HL-60/S4 (cell line): ENCODE measurements around the gene PALLD.

ENCODE experiments used
- in situ Hi-C: fragments of 300-500 bp; cut with MboI; formaldehyde crosslinking; loops from 2 replicates; pipeline ENCODE4 v1.14.3; 2022; ENCODE audit warnings: low sequenced_read_pairs

Gene PALLD

DNA sequence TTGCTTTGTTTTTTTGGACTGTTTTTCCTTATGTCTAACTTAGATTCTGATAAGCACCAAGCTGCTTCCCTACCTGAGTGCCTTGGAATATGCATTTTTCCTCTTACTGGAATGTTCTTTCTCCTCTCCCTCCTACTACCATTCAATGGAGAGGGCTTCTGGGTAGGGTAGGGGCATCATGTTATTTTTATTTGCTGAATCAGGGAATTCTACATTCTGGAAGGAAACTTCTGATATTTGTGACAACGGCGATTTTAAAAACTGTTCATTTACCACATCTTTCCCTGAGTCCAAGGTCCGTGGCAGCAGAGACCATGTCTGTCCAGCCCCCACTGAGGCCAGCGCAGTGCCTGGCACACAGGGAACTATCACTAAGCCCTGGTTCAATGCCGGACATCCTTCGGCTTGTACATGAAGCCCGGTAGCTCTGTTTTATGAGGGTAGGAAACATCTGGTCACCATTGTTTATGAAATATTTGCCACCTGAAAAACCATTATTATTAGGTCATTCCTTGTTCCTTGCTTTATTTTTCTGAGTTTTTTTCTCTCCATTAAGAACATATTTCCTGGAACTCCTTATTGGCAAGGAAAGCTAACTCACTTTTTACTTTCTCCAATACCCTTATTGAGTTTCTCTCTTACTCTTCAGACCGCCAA, 57.0 kb downstream of the PALLD start:
- in situ Hi-C loops: no loop called here

DNA sequence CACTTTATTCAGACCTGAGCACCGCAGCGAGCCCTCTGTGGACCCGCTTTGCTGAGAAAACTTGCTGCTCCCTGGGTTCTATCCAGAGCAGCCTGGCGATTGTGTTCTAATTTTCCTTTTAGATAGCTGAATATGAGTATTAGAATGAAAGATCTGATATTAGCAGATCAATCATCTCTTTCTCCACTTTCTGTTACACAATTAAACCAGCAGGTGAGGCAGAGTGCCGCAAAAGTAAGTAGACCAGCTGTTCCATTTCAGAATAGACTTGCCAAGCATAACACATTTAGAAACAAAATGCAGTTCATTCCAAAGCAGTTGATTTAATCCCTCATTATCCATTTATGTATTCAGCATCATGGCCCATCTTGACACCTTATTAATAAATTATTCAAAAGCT, 58.6 kb downstream of the PALLD start:
- in situ Hi-C loops: no loop called here

DNA sequence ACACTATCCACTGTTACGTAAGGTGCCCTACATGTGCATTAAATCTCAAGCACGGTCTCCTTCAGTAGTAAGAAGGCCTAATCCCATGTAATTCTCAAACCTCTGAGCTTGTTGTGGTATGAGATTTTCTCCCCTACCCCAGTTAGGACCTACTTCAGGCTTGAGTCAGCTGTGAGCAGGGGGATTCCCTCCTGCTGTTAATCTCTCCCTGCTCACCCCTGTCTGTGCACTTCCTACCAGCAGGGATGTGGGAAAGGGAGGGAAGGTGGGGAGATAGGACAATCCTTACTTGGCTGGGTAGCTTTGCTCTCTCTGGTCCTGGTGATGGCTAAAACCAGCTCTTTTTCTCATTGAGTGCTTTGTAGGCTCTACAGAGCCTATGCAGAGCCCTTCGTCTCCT, 60.8 kb downstream of the PALLD start:
- in situ Hi-C loops: no loop called here

DNA sequence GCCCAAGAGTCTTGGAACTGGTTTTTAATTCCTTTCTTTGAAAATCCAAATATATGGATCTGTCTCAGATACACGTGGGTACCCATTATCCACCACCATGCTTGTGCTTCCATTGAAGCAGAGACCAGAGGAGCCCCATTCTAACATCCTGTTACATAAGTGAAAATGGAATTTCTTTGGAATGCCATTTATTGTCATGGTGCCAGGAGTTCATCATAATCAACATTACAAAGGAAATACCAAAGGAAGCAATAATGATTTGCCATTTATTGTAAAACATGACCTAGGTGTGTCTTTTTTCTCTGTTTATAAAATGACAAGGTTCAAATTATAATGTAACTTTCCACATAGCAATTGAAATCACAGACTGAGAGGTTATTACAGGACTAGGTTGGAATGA, 61.7 kb downstream of the PALLD start:
- in situ Hi-C loops: no loop called here

DNA sequence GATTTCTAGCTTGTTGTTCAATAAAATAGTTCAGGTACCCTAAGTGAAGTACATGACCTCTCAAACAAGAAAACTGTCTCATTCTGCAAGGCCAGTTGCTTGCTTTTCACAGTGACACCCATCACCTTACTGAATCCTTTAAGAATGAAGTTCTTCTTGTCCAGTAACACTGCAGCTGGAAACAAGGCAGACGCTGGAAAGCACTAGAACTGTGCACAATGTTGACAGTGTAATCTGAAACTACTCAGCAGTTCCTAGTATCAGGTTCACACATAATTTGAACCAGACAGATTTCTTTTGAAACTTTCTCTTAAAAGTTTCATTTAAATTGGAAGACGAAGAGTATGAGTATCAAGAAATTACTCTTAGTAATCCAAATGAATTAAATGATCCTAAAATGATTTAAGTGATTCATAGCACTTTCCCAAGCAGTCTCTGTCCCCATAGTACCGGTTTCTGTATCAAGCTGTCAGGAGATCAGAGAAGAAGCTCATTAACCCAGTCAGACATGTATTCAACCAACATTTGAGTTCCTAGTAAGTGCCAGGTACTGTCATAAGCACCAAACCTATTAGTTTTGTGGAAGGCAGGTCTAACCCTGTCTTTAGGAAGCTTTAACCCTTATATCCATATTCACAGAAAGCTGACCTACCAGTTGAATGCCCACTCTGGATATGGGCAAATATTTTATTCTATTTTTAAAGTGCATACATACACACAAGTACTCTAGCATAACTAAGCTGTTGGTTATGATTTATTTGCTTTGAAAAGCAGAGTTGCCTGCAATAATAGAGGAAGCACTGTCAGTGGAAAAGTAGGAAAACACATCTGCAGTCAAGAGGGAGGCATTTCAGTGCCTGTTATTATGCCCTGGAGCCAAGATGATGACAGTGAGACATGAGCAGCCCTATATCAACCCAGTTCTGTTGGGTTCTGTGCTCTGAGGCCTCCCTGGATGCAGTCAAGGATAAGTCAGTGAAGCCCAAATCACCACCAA, 63.6 kb downstream of the PALLD start:
- in situ Hi-C loops: no loop called here

DNA sequence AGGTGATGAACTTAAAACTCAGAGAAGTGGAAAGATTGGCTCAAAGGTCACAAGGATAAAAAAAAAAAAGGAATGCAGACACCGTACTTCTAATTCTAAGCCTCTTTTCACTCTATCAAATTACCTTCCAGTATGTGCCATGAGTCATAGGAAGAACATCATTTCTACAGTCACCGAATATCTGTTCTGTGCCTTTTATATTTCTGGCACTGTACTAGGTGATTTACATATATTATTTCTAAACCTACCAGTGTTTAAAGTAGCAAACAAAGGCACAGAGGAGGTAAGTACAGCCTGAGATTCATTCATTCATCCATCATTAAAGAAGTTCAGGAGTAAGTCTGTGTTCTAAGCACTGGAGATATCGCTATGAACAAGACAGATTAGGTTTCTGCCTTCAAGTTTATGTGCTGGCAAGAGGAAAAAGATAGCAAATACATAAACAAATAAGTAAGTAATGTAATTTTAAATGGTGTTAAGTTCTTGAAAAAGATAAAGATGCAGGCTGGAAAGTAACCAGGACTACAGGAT, 65.3 kb downstream of the PALLD start:
- in situ Hi-C loops: no loop called here

DNA sequence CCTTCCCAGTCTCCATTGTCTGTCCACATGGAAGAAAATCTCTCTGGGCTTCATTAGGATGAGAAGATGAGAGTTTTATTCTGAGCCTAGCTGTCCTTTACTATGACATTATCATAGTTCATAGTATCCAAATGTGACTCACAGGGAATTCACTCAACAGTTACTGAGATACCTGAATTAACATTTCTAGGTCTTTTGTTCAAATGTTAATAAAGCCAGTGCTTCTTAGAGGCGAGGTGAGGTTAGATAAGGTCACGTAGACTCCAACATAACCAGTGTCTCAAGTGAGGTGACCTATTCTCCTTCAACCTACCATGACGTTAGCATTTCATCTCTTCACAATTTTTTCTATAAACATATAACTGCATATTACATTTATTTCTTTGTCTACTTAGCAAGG, 67.2 kb downstream of the PALLD start:
- in situ Hi-C loops: no loop called here

DNA sequence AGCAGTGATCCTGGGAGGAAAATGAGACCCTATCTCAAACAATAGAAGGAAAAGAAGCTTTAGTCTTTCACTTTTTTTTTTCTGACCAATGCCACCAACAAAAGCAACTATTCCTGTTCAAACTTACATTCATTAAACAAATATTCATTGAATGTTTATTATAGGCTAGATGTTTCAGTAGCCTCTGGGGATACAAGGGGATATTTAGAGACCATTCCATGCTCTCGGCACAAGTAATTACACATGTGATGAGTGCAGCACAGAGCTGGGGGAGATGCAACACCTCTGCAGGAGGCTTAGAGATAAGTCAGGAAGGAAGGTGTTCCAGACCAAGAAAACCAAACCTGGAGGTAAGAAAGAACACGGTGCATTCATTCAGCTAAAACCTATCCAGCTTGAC, 68.3 kb downstream of the PALLD start:
- in situ Hi-C loops: no loop called here

DNA sequence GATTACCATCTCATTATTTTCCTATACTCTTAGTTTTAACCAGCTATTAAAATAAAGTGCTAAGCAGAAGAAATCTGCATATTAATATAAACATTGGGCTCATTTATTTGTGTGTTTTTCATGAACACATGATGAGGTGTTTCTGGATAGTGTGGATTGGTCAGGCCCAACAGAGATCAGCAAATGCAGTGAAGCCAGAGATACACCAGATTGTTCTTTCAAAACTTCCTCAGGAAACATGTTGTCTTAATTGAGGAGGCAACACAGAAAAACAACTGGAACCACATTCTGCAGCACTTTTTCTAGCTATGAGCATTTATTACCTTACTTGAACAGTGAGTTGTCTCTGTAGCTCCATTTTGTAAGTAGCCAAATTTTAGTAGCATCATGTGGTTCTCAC, 69.9 kb downstream of the PALLD start:
- in situ Hi-C loops: no loop called here

DNA sequence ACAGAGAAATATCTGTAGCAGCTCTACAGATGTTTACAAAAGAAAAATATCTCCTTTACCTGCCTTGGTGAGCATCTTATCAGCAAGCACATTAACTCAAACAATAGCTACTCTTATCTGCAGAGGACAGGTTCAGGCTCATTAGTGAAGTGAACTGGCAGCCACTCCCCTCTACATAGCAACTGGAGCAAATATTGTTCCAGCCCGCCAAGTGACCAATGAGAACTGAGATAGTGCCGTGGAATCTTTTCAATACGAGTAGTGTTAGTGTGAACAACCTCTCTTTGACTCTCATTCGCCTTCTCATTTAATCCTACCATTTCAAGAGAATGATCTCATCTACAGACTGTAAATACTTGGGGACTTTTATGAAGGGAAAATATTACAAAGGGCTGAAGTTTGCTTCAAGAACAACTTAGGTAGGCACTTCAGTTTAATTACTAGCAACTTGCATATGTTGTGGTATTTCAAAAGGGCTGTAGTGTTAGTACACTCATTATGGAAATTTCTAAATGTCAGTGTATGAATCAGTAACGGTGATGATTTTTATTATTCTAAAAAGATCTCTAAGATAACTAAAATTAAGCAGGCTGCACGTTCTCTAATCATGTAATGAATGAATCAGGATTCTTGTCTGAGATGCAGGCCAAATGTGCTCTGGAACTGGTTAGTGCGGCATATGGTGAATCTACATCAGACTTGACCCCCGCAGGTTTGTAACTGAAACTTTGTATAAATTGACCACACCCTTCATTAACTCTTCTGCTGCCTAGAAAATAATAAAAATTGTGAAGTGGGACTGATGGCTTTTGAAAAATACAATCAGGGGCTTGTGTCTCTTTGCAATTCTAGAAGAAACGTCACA, 72.4 kb downstream of the PALLD start:
- in situ Hi-C loops: no loop called here

DNA sequence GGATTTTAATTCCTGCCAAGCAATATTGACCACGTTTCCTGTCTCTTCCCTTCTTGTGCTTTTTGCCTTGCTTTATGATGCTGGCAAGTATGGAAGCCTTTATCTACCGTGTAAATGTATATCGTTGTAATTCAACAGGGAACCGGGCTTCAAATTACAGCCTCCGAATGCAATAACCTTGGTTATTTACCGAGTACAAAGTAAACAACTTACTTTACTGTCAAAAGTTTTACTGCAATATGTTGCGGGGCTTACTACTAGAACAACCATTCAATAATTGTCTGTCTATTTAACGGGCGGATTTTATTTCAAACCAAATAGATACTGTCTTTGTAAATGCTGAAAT, 73.1 kb downstream of the PALLD start:
- in situ Hi-C loops: no loop called here

DNA sequence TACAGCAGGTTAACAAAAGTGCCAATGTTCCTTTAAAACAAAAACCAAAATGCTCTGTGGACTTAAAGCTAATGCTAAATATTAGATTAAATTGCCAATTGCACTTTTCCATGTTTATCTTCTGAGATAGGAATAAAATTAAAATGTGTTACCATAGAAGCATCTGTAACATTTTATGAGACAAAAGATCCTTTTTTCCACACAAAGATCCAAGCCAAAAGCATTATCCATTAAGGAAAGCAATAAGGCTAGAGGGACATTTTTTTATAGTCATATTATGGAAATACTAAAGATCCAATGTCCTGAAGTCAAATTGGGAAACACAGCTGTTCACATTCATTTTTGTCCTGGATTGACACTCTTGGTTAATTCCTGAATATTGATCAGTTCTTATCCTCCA, 73.6 kb downstream of the PALLD start:
- in situ Hi-C loops: no loop called here

DNA sequence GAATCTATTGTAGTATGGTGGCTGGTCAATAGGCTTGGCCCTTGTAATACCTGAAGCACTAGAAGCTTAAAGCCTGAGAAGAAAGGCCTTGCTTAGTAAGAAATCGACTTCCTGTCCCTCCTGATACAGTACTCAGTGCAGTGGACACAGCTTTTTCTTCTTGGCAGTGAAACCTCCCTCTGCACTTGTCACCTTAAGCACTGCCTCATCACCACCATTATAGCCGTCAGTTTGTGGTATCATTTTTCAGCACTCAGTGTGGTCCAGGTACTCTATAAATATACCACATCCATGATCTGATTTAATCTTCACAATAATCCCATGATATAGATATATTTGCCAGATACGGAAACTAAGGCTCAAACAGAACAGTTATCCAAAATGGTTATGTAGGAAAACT, 75.2 kb downstream of the PALLD start:
- in situ Hi-C loops: no loop called here

DNA sequence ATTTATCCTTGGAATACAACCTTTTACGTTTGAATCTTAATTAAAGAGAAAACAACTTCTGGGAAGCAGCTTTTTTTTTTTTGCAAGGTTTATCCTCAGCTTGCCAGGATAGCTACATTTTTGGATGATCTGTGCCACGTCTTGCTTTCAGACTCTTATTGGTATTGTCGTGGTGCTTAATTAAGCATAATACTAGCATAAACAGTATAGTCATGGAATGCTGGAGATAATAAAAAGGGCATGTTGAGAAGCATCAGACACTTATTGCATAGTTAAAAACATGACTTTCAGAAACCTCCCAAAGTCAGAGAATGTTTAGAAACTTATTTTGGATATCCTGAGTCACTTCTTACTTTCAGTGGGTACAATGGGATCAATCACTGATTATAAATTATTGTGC, 77.0 kb downstream of the PALLD start:
- in situ Hi-C loops: no loop called here

DNA sequence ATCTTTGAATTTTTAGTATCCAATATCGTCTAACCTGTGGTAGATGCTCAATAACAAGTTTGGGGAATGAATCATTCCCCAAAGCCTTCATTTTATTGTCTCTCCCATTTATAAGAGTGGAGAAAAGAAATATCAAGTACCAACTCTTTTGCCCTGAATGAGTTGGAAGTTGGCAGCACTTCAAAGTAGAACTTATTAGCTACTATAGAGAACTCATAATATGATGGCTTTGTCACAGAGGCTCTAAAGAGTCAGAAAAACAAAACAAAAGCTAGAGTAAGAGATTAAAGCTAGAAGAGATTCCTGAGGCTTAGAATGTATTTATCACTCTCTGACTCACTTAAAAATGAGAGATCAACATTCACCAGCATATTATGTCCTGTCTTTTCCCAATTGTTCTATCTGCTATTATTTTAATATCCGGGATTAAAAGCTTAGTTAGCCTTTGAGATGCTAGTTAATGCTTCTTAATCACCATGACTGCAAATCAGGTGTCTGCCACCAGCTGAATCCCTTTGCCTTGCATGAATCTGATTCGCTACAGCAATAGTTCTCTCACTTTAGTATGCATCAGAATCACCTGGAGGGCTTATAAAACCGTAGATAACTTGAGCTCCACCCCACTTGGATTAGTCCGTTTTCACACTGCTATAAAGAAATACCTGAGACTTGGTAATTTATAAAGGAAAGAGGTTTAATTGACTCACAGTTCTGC, 77.9 kb downstream of the PALLD start:
- in situ Hi-C loops: no loop called here

DNA sequence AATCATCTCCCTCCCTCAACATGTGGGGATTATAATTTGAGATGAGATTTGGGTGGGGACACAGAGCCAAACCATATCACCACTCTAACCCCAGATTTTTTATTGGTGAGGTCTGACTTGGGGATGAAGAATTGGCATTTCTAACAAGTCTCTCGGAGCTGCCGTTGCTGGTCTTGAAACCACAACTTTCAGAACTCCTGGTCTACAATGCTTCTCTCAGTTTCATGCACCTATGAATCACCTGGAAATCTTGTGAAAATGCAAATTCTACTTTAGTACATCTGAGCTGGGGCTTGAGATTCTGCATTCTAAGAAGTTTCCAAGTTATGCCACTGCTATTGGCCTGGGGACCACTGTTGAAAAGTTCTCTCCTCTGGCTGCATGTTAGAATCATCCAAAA, 78.6 kb downstream of the PALLD start:
- in situ Hi-C loops: no loop called here

DNA sequence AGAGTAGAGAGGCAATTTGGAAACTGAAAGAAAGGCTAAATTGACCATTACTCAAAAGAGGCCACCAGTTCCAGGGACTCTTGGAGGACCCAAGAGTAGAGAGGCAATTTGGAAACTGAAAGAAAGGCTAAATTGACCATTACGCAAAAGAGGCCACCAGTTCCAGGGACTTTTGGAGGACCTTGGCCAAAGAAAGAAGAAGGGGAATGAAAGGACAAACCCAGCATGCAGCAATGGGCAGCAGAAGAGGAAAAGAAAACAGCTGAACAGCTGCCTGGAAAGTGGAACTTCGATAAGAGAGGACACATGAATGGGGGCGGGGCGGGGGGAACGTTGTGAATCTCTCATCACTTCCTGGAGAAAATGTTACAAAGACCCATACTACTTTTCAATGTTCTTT, 80.8 kb downstream of the PALLD start:
- in situ Hi-C loops: no loop called here

DNA sequence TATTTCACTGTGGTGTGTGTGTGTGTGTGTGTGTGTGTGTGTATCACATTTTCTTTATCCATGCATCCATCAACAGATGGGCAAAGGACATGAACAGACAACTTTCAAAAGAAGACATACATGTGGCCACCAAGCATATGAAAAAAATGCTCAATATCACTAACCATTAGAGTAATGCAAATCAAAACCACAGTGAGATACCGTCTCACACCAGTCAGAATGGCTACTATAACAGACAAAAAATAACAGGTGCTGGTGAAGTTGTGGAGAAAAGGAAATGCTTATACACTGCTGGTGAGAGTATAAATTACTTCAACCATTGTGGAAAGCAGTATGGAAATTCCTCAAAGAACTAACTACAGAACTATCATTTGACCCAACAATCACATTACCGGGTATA, 83.4 kb downstream of the PALLD start:
- in situ Hi-C loops: no loop called here

DNA sequence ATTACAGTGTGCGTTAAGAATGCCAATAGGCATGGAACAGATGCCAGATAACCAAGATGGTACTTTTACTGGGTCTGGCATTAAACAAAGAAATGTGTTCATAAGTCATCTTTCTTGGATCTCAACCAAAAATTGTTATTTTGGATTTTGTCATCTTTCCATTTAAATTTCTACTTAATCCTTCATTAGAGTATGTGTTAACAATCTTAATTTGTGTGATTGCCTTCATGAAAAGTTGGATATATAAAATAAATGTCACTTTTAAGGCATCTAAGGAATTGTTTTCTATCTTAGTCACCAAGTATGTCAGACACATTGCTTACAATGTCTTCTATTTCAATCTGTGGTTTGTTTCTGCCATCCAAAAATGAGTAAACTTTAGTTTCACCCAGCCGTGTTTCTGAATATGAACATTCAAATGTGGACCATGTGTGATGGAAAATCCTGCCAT, 87.5 kb downstream of the PALLD start:
- in situ Hi-C loops: no loop called here
